Measurements from ENCODE around the gene MTNR1A.

Gene MTNR1A

DNA sequence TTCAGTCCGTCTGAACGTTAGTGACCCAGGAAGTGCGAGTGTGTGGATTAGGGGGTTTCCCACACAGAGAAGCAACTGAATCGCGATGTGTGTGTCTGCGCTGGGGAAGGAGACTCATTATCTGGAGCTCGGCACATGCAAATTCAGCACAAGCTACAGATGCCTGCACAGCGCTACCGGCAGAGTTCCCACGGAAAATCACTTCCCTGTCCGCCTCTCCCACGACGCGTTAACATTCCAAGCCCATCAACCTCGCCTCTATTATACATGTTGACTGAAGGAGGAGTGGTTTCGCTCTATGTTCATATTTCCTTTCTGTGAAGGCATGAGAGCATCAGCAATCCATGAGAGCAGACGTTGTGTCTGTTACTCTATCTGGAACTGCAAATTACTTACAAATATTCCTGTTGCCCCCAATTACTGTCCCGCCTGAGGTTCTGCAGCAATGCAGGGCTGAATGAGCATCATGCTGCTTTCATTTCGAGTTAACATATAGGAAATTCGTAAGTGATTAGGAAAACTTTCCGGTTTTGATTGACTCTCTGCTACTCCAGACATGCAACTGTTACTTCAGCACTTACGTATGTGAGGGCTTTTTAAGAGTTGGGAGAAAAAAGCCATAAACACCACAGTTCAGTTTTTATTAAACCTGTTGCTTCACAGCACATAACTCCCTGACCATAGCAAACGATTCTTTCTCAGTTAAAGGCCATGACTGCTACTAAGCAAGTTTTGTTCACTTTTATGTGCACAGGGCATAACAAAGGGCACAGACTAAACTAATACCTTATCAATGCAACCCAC is 15.0 kb upstream of the MTNR1A start:
- peaks cover 6% of the 10 kb centered on the region for H3K9me3 ChIP-seq (ENCODE audit: severe bottlenecking)
- H3K27ac ChIP-seq, result no peak overlapping the region
- TF ChIP-seq, protein P1, sequence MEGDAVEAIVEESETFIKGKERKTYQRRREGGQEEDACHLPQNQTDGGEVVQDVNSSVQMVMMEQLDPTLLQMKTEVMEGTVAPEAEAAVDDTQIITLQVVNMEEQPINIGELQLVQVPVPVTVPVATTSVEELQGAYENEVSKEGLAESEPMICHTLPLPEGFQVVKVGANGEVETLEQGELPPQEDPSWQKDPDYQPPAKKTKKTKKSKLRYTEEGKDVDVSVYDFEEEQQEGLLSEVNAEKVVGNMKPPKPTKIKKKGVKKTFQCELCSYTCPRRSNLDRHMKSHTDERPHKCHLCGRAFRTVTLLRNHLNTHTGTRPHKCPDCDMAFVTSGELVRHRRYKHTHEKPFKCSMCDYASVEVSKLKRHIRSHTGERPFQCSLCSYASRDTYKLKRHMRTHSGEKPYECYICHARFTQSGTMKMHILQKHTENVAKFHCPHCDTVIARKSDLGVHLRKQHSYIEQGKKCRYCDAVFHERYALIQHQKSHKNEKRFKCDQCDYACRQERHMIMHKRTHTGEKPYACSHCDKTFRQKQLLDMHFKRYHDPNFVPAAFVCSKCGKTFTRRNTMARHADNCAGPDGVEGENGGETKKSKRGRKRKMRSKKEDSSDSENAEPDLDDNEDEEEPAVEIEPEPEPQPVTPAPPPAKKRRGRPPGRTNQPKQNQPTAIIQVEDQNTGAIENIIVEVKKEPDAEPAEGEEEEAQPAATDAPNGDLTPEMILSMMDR (IDR thresholded peaks at IDR 0.05; ENCODE audit: low read depth, low read length), result no peak
- no peak for DNase-seq
- peaks cover 100% of the 10 kb centered on the region for H3K27me3 ChIP-seq (ENCODE audit: insufficient read depth, low read depth, severe bottlenecking)
- no peak overlapping the region for H3K4me3 ChIP-seq (ENCODE audit: low read depth, low read length)
- H3K36me3 ChIP-seq, result no peaks in the 10 kb centered on the region

DNA sequence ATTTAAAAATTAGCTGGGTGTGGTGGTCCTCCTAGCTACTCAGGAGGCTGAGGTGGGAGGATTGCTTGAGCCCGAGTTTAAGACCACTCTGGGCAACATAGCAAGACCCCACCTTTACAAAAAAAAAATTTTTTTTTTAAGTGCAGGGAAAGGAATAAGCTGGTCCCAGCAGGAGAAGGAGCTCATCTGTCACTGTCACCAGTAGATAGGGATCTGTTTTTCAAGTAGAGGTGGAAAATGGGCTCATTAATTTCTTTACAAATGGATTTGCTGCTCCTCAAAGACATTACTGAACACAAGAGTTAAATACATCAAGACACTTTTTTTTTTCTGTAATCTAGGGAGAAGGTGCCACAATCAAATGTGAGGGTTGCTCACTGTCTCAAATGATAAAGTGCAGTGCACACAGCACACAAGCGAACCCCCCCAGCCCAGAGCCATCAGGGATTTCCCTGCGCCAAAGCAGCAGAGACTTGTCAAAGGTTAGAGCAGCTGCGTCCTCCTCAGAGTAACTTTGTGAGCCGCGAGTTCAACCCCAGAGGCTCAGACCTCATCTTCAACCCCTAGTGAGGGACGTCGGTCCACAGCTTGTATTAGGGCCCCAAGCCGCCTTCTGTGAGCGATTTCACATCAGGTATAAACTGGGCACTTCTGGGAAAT is 14.3 kb upstream of the MTNR1A start:
- no peak for DNase-seq
- H3K27ac ChIP-seq, result no peak overlapping the region
- no peak overlapping the region for H3K4me3 ChIP-seq (ENCODE audit: low read depth, low read length)
- H3K9me3 ChIP-seq (ENCODE audit: severe bottlenecking), result peaks cover 7% of the 10 kb centered on the region
- TF ChIP-seq, protein P1 (IDR thresholded peaks at IDR 0.05; ENCODE audit: low read depth, low read length), result no peak
- peaks cover 100% of the 10 kb centered on the region for H3K27me3 ChIP-seq (ENCODE audit: insufficient read depth, low read depth, severe bottlenecking)
- no peaks in the 10 kb centered on the region for H3K36me3 ChIP-seq

DNA sequence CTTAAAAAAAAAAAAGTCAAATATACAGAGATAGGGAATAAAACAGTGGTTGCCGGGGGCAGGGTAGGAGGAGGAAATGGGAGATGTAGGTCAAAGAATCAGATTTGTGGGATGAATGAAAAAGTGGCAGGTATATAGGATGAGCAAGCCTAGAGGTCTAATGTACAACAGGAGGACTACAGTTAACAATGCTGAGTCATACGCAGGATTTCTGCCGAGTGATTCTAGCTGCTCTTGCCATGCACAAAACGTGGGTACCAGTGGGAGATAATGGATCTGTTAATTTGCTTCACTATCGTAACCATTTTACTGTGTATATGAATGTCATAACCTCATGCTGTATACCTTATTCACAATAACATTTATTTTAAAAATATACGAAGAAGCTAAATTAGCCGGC is 10.7 kb upstream of the MTNR1A start:
- TF ChIP-seq, protein P1 (IDR thresholded peaks at IDR 0.05; ENCODE audit: low read depth, low read length), result no peak
- Histone ChIP-seq H3K36me3 (no peaks in the 10 kb centered on the region), H3K4me3 (ENCODE audit: low read depth, low read length) (no peak overlapping the region), H3K27ac (no peak overlapping the region), H3K27me3 (ENCODE audit: insufficient read depth, low read depth, severe bottlenecking) (peaks cover 97% of the 10 kb centered on the region), H3K9me3 (ENCODE audit: severe bottlenecking) (peaks cover 7% of the 10 kb centered on the region)
- DNase-seq, result no peak

DNA sequence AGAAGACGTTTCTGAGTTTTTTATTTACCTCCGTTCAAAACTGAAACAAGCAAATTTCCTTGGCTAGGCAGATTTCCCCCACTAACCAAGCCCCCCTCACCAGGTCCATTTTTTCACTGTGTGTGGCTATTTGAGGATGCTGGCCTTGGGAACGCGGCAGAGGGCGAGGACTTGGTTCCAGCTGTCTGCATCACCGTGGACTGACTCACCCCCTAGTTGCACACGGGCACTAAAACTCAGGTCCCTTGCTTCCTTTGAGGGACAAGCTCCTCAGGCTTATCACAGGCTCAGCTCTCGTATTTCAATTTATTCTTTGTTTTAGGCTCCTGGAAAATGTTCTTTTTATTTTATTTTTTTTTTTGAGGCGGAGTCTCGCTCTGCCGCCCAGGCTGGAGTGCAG is 8.4 kb upstream of the MTNR1A start:
- H3K27me3 ChIP-seq (ENCODE audit: insufficient read depth, low read depth, severe bottlenecking), result peaks cover 97% of the 10 kb centered on the region
- H3K27ac ChIP-seq, result no peak overlapping the region
- peaks cover 10% of the 10 kb centered on the region for H3K9me3 ChIP-seq (ENCODE audit: severe bottlenecking)
- TF ChIP-seq, protein P1 (IDR thresholded peaks at IDR 0.05; ENCODE audit: low read depth, low read length), result no peak
- H3K36me3 ChIP-seq, result no peaks in the 10 kb centered on the region
- DNase-seq, result no peak
- no peak overlapping the region for H3K4me3 ChIP-seq (ENCODE audit: low read depth, low read length)

DNA sequence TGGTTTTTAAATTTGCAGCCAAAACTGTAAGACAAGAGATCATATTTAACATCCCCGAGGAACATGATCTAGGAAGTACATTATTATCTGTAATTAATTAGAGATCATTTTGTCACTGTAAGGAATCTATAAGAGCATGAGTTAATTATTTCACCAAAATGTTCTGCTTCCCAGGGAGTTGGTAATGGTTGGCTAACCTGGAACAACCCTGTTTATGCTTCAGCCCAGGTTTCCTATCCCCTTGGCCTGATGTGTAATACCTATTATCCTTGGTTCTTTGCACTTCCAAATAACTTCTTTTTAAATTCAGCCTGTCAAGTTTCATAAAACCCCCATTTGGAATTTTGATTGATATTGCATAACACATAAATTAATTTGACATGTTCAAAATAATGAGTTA is 6.4 kb upstream of the MTNR1A start:
- Histone ChIP-seq H3K27me3 (ENCODE audit: insufficient read depth, low read depth, severe bottlenecking) (peaks cover 97% of the 10 kb centered on the region), H3K9me3 (ENCODE audit: severe bottlenecking) (peaks cover 10% of the 10 kb centered on the region), H3K27ac (no peak overlapping the region), H3K36me3 (no peaks in the 10 kb centered on the region), H3K4me3 (ENCODE audit: low read depth, low read length) (no peak overlapping the region)
- TF ChIP-seq, protein P1 (IDR thresholded peaks at IDR 0.05; ENCODE audit: low read depth, low read length), result no peak
- DNase-seq, result no peak
